ENCODE measurements around the gene OR8G1. TPM values are rescaled to one million over a fixed set of nuclear protein-coding genes. Genes with fewer than 3 reads are reported as not detected.

OR8G1 gene
- total RNA-seq = not detected

GRCh38 chr11:124240621-124241397 is at the start of gene OR8G1:
OR8G1 (plus strand) TSS chr11:124241095; CDS start chr11:124249676, 8,581 bp downstream.
- Mint-ChIP-seq H3K9me3 (no peaks in the 10 kb centered on the region), H3K36me3 (no peaks in the 10 kb centered on the region), H3K27ac (no peak within 1 kb of the TSS)
- DNase-seq (ENCODE audit: low spot score in 2 of 2) (no peak), ATAC-seq (no peak)

- DNase-seq (ENCODE audit: low spot score in 2 of 2) (no peak), ATAC-seq (no peak)
- Mint-ChIP-seq H3K9me3 (no peaks in the 10 kb centered on the region), H3K27ac (no peak overlapping the region), H3K36me3 (no peaks in the 10 kb centered on the region)
These were observed 47.5 kb upstream of the OR8G1 start for GRCh38 chr11:124193221-124194010.

- no peak for DNase-seq (ENCODE audit: low spot score in 2 of 2)
- no peaks in the 10 kb centered on the region for H3K36me3 Mint-ChIP-seq
- no peak overlapping the region for H3K27ac Mint-ChIP-seq
- ATAC-seq = no peak
- H3K9me3 Mint-ChIP-seq = no peaks in the 10 kb centered on the region
These were observed 46.4 kb upstream of the OR8G1 start for GRCh38 chr11:124194293-124195188.

- H3K9me3 Mint-ChIP-seq = no peaks in the 10 kb centered on the region
- DNase-seq (ENCODE audit: low spot score in 2 of 2) = peak in 1 of 2 donors; percentile 60
- ATAC-seq = peak; percentile 72 to 88
- no peak overlapping the region for H3K27ac Mint-ChIP-seq
- H3K36me3 Mint-ChIP-seq = no peaks in the 10 kb centered on the region
These were observed 45.6 kb upstream of the OR8G1 start for GRCh38 chr11:124195189-124195734.

- DNase-seq (ENCODE audit: low spot score in 2 of 2) (no peak), ATAC-seq (no peak)
- Mint-ChIP-seq H3K9me3 (no peaks in the 10 kb centered on the region), H3K36me3 (no peaks in the 10 kb centered on the region), H3K27ac (no peak overlapping the region)
These were observed 42.9 kb upstream of the OR8G1 start for GRCh38 chr11:124197999-124198398.

- H3K36me3 Mint-ChIP-seq = no peaks in the 10 kb centered on the region
- ATAC-seq (peak; percentile 26 to 57), DNase-seq (ENCODE audit: low spot score in 2 of 2) (no peak)
- H3K27ac Mint-ChIP-seq = no peak overlapping the region
- no peaks in the 10 kb centered on the region for H3K9me3 Mint-ChIP-seq
These were observed 42.0 kb upstream of the OR8G1 start for GRCh38 chr11:124198897-124199296.

GRCh38 chr11:124199702-124200101 is 41.2 kb upstream of the OR8G1 start:
- no peaks in the 10 kb centered on the region for H3K9me3 Mint-ChIP-seq
- DNase-seq (ENCODE audit: low spot score in 2 of 2) = no peak
- H3K27ac Mint-ChIP-seq = no peak overlapping the region
- no peaks in the 10 kb centered on the region for H3K36me3 Mint-ChIP-seq
- ATAC-seq = no peak

GRCh38 chr11:124200671-124201070 is 40.2 kb upstream of the OR8G1 start:
- Mint-ChIP-seq H3K36me3 (no peaks in the 10 kb centered on the region), H3K27ac (no peak overlapping the region), H3K9me3 (no peaks in the 10 kb centered on the region)
- ATAC-seq (no peak), DNase-seq (ENCODE audit: low spot score in 2 of 2) (no peak)

GRCh38 chr11:124202951-124203350 is 37.9 kb upstream of the OR8G1 start:
- no peak overlapping the region for H3K27ac Mint-ChIP-seq
- DNase-seq (ENCODE audit: low spot score in 2 of 2) (no peak), ATAC-seq (no peak)
- no peaks in the 10 kb centered on the region for H3K9me3 Mint-ChIP-seq
- H3K36me3 Mint-ChIP-seq = no peaks in the 10 kb centered on the region

- Mint-ChIP-seq H3K27ac (no peak overlapping the region), H3K9me3 (no peaks in the 10 kb centered on the region), H3K36me3 (no peaks in the 10 kb centered on the region)
- no peak for ATAC-seq
- no peak for DNase-seq (ENCODE audit: low spot score in 2 of 2)
These were observed 36.9 kb upstream of the OR8G1 start for GRCh38 chr11:124204008-124204407.

GRCh38 chr11:124207102-124207792 is 33.6 kb upstream of the OR8G1 start:
- DNase-seq (ENCODE audit: low spot score in 2 of 2) (no peak), ATAC-seq (no peak)
- H3K9me3 Mint-ChIP-seq = no peaks in the 10 kb centered on the region
- no peak overlapping the region for H3K27ac Mint-ChIP-seq
- H3K36me3 Mint-ChIP-seq = no peaks in the 10 kb centered on the region

GRCh38 chr11:124209824-124210357 is 31.0 kb upstream of the OR8G1 start:
- DNase-seq (ENCODE audit: low spot score in 2 of 2) (no peak), ATAC-seq (no peak)
- Mint-ChIP-seq H3K9me3 (no peaks in the 10 kb centered on the region), H3K27ac (no peak overlapping the region), H3K36me3 (no peaks in the 10 kb centered on the region)

GRCh38 chr11:124210421-124210820 is 30.5 kb upstream of the OR8G1 start:
- no peak for ATAC-seq
- no peak for DNase-seq (ENCODE audit: low spot score in 2 of 2)
- Mint-ChIP-seq H3K9me3 (no peaks in the 10 kb centered on the region), H3K27ac (no peak overlapping the region), H3K36me3 (no peaks in the 10 kb centered on the region)

- H3K9me3 Mint-ChIP-seq = no peaks in the 10 kb centered on the region
- ATAC-seq = no peak
- H3K27ac Mint-ChIP-seq = no peak overlapping the region
- DNase-seq (ENCODE audit: low spot score in 2 of 2) = no peak
- H3K36me3 Mint-ChIP-seq = no peaks in the 10 kb centered on the region
These were observed 29.6 kb upstream of the OR8G1 start for GRCh38 chr11:124211321-124211720.

- Mint-ChIP-seq H3K9me3 (no peaks in the 10 kb centered on the region), H3K36me3 (no peaks in the 10 kb centered on the region), H3K27ac (no peak overlapping the region)
- ATAC-seq (no peak), DNase-seq (ENCODE audit: low spot score in 2 of 2) (no peak)
These were observed 26.9 kb upstream of the OR8G1 start for GRCh38 chr11:124214027-124214426.

- H3K36me3 Mint-ChIP-seq = no peaks in the 10 kb centered on the region
- no peaks in the 10 kb centered on the region for H3K9me3 Mint-ChIP-seq
- DNase-seq (ENCODE audit: low spot score in 2 of 2) = no peak
- H3K27ac Mint-ChIP-seq = no peak overlapping the region
- ATAC-seq = no peak
These were observed 21.8 kb upstream of the OR8G1 start for GRCh38 chr11:124219126-124219525.
